GM18520 (cell line): ENCODE measurements around the gene AMOT.

Experiments used
- ATAC-seq: cut with Tn5 transposase; IDR thresholded peaks from one replicate; pipeline ENCODE4 v1.9.1; 2021; ENCODE audit not compliant: unreplicated experiment

AMOT gene

GRCh38 chrX:112839856-112840255, 775 bp downstream of the AMOT start:
- no peak for ATAC-seq

DNA sequence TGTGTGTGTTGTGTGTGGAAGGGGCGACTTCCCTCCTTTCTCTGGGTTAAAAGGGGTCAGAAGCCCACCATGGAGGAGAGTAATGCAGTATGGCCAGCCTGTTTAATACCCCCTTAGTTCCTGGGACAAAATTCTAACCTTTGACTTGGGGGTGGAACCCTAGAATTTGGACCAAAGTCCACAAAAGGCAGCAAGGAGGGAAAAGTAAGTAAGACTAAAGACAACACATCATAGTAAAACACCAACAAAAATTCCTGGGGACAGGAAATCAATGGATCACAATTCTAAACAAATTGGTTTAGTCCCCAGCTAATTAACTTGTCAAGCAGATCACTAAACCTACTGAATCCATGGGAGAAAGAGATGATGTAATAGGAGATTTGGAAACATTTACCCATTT, 3.1 kb downstream of the AMOT start:
- no peak for ATAC-seq

DNA sequence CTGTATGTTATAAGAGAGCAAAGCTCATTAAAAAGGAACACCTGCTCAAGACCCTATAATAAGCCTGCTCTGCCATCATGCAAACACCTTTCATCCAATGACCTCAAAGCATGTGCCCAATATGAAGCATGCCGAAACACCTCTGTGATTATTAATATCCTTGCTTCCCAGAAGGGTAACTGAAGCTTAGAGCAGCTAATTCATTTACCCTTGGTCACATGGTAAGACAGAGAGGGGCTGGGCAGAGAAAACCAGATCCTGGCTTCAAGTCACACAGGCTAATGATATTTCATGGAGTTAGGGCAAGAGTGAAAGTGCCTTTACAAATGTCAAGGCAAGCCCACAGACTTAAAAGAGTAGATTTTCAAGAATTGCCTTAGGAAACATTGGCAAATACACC, 5.6 kb downstream of the AMOT start:
- no peak for ATAC-seq

DNA sequence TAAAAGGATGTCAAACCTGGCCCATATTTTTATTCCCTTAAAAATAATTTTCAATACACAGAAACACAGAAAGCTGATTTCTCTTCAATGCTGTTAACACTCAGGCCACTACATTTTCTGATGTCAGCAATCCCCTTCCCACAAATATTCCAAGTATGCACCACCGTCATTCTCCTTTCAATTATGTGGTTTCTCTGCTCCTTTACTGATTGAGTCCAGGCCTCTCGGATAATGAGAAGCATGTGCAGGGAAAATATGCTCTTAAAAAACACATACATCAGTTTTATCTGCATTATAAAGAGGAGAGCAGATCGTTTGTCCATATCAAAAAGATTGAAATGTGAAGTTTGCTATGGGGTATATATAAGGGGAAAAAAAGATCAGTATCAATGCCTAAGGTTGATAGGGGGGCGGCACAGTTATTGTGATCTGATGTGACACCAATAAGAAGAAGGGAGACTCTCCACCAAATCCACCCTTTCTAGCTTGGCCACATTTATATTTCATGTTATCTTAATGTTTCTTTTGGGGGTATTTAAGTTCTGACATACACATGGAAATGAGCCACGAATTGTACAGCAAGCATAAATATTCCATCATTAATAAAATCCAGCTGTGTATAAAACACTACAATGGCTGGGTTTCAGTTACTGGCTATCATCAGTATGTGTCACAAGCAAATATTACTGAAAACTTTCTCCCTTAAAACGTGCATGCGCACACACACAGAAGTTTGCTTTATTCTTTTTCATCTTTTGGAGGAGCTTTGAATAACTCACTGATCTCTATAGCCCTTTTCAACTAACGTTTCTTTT, 6.4 kb downstream of the AMOT start:
- ATAC-seq, result no peak

DNA sequence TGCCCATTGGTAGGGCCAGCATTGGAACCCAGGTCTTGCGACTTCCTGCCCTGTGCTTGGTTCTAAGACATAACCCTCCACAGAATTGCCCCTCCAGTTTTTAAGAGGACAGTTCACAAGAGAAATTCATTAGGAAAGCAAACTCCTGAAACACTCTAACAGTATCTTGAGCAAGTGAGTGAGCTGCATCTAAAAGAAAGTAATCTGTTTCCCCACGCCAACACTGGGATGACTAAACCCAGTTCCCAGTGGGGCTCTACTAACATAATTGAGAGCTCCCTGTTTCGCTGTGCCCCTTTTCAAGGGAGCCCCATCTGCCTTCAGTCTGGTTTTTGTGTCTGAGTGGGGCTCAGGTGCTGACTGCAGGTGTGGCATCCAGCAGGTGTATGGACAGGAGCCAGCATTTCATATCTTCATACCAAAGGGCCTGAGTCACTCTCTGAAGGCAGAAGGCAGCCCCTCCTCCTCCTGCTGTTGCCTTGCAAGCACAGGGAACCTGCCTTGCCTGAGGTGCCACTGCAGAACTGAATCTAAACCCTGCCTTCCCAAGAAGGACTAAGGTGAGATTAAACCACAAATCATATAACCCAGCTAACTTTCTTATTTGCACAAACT, 8.0 kb downstream of the AMOT start:
- no peak for ATAC-seq

DNA sequence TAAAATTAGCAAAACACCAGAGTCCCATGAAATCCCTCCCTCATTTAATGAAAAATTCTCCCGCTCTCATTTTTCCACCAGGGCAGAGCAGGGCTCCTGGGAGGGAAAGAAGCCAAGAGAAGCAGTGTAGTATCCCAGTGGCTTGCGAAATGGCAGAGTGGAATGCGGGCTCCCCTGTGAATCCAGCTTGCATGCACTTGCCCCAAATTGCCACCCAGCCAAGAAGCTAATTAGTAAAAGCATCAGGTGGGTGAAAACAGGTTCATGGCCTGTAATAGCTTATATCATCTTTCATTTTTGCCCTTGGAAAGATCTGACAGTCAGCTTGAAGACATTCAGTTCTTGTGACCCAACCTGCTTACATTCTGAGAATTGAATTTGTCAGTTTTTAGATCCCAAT, 10.1 kb downstream of the AMOT start:
- no peak for ATAC-seq

- no peak for ATAC-seq
These were observed 13.2 kb downstream of the AMOT start for GRCh38 chrX:112827292-112827903.

- no peak for ATAC-seq
These were observed 14.6 kb downstream of the AMOT start for GRCh38 chrX:112826023-112826422.

DNA sequence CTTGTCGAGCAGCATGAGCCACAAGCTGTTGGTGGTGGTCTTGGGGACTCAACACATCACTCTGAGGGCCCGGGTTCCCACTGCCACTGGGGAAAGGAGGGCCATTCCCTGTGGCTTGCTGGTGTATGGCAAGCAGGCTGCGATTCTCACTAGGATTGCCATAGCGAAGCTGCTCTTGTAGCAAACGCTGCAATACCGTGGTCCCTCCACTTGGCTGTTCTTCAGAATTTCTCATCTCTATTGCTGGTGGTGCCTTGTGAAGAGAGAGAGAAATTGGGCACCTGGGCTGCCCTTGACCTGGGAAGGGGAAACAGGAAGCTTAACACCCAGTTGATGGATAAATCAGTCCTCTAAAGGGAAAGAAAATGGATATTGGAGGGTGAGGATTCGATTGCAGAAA, 17.7 kb downstream of the AMOT start:
- no peak for ATAC-seq

GRCh38 chrX:112820364-112821268, 20.0 kb downstream of the AMOT start:
- no peak for ATAC-seq

GRCh38 chrX:112819813-112820212, 20.8 kb downstream of the AMOT start:
- ATAC-seq, result no peak

DNA sequence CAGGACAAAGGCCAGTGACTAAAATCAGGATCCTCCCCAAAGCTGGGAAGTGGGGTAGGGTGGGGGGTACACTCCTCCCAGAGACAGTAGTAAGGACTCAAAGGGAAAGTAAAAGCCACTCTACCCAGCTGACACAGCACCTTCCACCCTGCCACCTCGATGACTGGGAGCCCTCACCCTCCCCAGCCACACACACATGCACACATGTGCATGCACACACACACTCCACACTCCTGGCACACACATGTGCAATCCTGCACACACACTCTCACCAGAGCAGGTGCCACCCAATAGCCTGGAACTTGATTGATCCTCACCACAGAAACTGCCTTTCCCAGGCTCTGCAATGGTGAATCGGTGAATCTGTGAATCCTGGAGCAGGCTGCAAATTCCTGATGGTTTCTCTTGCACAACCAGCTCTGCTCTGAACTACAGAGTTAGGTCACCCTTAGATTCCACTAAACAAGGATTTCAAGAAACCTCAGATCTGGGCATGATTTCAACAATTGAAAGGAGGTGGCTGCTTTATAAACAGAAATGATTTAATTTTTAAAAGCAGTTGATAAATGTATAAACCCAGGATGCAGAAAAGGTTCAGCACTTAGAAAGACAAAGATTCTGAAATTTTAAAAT, 21.5 kb downstream of the AMOT start:
- ATAC-seq, result no peak

GRCh38 chrX:112818114-112819007, 22.3 kb downstream of the AMOT start:
- ATAC-seq, result no peak

DNA sequence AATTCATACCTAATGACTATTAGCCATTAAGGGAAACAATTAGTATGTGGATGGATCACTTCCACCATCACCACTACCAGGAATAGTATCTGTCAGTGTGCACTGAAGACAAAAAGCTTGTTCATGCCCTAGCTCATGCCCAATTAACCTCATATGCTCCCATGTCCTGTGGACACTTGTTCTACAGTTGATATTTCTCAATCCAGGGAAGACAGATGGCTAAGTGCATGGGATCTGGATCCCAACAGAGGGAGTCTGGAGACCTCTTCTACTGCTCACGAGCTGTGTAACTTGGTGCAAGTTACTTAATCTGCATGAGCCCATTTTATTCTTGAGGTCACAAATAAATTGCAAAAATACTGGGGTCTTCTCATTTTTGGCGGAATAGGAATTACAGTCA, 23.7 kb downstream of the AMOT start:
- no peak for ATAC-seq

DNA sequence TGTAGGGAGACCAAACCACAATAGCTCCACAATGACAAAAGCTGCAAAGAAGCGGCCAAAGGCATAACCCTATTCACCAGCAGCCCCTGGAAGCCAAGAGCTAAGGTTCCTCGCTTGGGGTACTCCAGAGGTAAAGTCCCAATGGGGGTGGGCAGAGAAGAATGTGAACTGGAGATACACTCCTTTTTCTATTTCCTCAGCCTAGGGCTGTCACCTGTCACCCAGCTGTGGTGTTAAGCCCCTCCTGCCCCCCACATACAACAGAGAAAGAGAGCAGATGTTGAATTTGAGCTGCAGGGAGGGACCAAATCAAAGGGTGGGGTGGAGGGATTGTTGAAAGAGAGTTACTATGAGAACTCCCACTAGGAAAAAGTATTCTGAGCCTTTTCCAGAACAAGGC, 26.1 kb downstream of the AMOT start:
- no peak for ATAC-seq

DNA sequence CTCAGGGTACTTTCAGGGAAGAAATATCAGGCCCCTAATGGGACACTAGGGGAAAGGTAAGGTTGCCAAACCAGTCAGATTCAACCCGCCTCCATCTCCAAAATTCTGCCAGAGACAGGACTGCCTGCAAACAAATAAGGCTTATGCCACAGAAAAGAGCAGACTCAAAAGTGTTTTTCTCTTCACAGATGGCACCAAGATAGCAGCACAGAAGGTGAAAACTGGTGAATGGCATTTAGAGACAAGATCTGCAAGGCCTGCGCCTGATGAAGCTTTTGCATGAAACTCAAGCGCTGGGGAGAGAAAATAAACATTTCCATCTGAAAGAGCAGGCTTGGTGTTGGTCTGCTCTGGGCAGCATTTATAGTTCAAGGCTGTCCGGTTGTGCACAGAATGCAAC, 27.9 kb downstream of the AMOT start:
- ATAC-seq, result no peak

DNA sequence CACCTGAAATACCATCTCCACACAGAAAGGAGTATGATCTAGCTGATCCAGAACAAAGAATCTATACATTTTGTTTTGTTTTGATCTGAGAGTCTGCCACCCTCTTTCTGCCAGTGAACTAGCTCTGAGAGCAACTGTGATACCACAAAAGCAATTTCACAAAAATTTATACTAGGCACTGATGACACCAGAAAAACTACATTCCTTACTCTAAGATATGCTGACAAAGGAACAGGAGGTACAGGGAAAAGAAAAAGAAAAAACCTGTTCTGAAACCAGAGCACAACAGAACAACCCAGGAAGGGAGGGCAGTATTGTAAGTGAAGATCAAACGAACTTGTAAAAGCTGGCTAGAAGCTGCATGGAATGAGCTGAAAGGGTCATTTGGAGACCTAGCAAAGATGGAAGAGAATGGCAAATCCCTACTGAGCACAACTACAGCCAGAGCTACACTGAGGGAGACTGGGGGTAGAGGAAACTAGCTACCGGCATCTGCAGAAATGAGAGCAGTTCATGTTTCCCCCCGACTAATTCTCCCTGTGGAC, 31.9 kb downstream of the AMOT start:
- ATAC-seq, result no peak

DNA sequence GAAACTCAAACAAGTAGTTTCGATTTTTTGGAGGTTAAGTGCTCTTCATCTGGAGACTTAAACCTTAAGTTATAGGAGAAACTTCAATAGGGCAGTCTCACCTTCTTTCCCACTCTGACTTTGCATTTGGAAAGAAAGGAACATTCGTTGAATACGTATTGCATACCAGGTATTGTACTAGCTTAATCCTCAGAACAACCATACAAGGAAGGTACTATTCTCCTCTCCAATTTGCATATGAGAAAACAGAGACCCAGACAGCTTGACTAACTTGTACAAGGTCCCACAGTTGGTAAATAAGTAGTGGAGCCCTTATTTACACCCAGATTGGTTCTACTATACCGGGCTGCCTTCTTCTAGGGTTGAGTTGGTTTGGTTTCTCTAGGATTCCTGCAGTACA, 32.6 kb downstream of the AMOT start:
- ATAC-seq, result no peak

- ATAC-seq, result no peak
These were observed 37.6 kb downstream of the AMOT start for GRCh38 chrX:112803060-112803459.

- no peak for ATAC-seq
These were observed 38.1 kb downstream of the AMOT start for GRCh38 chrX:112802541-112802940.
